Measurements from ENCODE around the gene GSE1.

GSE1 gene

GRCh38 chr16:85634747-85635544 lies 21.8 kb downstream of the GSE1 start:
- DNase-seq (ENCODE audit: low read depth): no peak

GRCh38 chr16:85635545-85636140 lies 22.5 kb downstream of the GSE1 start:
- DNase-seq (ENCODE audit: low read depth): no peak

DNA sequence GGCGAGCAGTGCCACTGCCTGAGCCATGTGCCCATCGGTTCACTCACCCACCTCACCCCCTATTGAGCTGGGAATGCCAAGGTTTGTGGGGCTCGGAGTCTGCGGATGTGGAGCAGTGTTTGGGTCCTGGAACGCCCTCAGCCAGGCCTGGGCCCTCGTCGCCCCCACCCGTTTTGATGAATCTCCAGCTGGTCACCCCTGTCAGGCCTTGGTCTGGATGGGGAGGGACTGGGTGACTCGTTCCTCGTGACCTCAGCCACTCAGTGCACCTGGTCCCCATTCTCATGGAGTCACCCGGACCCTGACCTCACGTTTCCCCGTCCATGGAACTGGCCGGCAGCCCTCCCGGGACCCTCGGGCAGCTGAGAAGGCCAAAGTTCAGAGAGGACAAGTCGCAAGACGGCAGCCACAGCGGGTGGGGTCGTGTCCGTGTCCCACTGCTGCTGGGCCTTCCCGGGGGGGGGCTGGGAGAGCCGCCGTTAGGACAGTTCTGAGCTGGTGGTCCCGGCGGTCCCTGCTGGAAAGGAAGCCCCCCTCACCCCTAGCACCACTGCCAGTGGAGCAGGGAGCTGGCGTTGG lies 23.2 kb downstream of the GSE1 start:
- DNase-seq (ENCODE audit: low read depth): no peak

DNA sequence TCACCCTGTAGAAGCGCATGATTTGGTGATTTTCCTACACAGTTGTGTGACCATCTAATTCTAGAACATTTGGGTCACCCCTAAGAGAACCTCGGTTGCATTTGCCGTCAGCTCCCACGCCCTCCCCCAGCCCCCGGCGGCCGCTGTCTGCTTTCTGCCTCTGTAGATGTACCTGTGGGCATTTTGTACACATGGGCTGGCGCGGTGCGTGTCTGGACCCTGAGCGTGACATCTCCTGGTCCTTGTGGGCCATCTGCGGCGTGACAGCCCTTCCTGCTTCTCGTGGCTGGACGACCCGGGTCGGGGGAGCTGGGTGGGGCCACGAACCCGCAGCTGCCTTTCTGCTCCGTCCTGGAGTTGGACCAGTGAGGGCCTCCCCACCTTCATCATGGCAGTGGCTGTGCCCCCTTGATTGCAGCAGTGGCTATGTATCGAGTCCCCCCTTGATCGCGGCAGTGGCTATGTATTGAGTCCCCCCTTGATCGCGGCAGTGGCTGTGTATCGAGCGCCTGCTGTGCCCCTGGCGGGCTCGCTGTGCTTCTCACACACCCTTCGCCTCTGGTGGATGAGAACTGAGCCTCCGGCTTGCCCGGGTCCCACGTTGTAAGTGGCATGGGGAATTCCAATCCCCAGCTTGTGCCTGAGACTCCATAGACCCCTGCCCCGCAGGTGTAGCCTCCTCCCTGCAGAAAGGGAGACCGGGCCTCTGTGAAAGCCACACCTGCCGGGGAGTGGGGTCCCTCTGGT lies 24.1 kb downstream of the GSE1 start:
- no peak for DNase-seq (ENCODE audit: low read depth)

DNA sequence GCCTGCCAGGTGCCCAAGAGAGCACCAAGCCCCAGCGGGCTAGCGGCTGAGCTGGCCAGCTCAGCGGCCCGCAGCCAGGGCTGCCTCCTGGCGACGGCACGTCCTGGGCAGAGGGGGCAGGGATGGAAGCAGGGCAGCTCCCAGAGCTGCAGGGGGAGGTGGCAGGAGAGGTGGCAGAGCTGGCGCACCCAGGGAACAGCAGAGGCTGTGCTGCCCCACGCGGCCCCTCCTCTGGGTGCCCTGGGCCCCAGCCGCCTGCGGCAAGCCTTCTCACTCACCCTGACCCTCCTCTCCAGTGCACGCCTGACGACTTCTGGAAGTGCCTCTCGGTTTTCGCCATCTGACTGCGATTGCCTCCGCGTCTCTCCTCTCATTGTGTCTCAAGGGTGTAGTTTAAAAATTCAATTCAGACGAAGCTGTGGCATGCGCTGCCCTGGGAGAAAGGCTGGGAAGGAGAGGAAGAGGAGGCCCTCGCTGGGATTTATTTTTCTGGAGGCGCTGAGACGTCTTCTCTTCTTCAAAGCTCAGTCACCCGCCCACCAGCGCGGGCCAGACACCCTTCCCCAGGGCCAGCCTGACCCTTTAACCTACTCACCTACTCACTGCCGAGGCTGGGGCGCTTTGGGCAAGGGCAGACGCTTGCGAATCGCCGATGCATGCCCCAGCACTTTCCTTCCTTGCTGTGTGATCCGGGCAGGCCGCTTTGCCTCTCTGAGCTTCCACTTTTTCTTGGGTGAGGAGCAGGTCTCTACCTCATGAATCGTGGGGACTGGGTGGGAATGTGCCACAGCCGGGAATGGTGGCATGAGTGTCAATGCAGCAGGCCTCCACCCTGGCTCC lies 24.9 kb downstream of the GSE1 start:
- no peak for DNase-seq (ENCODE audit: low read depth)

- no peak for DNase-seq (ENCODE audit: low read depth)
These were observed 25.7 kb downstream of the GSE1 start for GRCh38 chr16:85638695-85639409.

DNA sequence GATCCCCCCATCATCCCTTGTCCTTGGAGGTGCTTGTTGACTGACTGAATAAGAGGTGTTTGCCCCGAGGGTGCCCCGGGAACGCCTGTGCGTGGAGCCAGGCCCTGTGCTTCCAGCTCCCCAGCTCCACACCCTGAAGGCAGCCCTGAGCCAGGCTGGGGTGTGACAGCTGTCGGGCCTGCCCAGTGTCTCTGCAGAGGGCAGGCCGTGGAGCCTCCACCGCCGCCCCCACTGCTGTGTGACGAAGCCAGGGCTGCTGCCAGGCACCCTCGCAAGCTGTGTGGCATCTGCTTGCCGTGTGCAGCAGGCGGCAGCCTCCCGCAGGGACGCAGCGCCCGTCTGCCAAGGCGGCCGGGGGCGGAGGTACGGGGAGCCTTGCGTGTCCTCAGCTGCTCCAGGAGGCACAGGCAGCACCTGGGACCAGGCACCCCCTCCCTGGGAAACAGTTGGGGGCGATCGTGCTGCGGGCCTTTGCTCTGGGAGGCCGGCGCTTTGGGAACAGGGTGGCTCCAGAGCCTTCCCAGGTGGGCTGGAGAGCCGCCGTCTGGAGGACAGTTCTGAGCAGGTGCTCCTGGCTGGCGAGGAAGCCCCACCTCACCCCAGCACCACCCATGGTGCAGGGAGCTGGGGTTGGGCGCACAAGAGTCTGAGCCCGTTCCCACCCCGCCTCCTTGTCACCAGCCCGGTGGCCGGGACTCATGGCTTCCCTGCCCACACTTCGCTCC lies 26.6 kb downstream of the GSE1 start:
- DNase-seq (ENCODE audit: low read depth): no peak

DNA sequence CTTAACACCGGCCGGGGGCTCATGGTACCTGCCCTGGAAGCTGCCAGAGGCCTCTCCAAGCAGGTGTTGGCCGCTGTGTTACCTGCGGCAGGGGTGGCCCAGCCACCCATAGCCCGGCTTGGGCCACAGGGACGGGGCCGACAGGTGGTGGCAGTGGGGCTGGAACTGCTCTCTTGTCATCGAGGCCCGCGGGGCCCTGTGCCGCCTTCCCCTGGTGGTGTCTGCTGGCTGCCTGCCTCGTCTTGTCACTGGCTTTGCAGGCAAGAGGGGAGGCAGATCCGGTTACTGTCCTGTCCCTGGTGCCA lies 27.1 kb downstream of the GSE1 start:
- no peak for DNase-seq (ENCODE audit: low read depth)

- no peak for DNase-seq (ENCODE audit: low read depth)
These were observed 27.5 kb downstream of the GSE1 start for GRCh38 chr16:85640585-85640984.

DNA sequence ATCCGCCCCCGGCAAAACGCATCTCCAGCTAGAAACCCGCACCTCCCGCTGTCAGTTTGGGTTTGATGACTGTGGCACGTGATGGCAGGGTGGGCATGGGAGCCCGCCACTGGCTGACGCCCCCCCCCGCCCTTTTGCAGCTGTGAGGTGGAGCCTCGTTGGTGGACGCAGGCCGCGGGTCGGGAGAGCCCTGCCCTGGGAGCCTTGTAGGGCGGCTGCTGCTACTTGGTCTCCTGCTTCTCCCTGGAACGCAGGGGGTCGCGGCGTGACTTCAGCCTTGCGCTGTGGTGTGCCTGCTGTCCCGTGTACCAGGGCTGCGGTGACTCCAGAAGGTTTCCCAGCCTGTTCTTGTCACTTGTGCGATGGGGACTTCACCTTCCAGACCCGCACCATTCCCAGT lies 28.2 kb downstream of the GSE1 start:
- DNase-seq (ENCODE audit: low read depth): no peak

DNA sequence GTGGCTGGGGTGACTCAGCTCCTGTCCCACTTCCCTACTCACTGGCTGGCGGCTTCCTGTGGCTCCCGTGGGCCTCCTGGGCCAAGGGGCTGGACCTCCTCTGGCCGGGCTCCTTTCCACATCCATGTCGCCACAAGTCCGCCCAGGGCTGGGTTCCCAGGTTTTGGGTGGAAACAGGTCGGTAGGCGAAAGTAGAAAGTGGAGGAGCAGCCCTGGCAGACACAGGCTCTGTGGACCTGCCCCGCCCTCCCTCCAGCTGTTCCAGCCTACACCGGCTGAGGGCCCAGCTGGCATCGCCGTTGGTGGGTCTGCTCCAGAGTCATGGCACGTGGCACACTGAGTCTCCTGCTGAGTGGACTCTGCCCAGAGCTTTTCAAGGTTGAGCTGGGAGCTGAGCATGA lies 28.7 kb downstream of the GSE1 start:
- DNase-seq (ENCODE audit: low read depth): no peak

DNA sequence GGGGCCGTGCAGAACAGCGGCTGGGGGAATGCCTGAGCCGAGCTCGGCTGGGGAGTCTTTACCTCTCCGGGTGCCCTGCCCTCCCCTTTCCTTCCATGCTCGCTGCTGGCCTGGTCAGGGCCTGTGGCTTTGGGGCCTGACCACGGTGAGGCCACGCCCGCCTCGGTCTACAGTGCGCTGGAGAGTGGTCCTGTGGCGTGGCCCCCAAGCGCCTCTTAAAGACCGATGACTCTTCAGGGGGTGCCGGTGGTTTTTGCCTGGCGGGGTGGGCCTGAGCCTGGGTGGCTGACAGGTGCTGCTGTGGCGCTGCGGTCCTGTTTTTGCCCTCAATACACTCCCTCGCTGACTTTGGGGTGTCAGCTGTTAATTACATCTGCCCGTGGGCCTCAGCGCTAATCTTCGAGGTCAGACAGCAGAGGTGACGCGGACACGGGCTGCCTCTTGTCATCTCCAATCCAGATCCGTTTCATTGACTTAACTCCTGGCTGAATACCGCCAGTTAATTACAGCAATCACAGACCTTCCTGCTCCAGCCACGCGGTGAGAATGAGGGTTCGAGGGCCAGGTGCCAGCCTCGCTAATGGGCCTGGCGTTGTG lies 29.7 kb downstream of the GSE1 start:
- no peak for DNase-seq (ENCODE audit: low read depth)

DNA sequence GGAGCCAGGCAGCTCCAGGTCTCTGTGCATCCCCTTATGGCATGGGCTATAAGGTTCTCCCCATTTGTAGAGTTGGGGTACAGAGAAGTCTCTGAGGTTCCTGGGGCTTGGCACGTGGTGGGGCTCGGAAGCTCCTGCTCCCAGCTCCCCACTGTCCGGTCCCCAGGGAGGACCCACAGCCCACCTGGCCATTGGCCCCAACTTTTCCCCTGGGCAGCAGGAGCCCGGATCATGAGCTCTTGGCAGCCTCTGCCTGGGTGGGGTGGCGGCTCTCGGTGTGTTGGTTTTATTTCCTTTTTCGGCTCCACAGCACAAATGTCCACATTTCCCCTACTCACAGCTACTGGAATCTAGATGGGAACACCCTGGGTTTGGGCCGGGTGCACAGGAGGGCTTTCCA lies 30.5 kb downstream of the GSE1 start:
- no peak for DNase-seq (ENCODE audit: low read depth)

DNA sequence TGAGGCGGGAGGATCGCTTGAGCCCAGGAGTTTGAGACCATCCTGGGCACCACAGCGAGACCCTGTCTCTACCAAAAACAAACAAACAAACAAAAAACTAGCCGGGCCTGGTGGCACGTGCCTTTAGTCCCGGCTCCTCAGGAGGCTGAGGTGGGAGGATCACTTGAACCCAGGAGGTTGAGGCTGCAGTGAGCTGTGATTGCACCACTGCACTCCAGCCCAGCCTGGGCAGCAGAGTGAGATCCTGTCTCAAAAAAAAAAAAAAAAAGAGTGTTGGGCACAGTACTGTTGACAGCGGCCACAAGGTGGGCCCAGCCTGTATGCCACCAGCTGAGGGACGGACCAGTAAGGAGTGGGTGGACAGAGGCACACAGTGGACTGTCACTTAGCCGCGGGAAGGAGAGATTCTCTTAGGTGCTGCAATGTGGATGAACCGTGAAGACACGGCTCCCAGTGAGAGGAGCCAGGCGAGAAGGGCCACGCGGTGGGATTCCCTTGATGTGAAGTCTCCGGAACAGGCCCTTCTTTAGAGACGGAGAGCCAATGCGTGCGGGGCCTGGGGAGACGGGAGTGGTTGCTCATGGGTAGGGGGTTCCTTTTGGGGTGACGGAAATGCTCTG lies 31.1 kb downstream of the GSE1 start:
- DNase-seq (ENCODE audit: low read depth): no peak

- no peak for DNase-seq (ENCODE audit: low read depth)
These were observed 32.0 kb downstream of the GSE1 start for GRCh38 chr16:85645021-85645589.

GRCh38 chr16:85646358-85646907 lies 33.3 kb downstream of the GSE1 start:
- no peak for DNase-seq (ENCODE audit: low read depth)

DNA sequence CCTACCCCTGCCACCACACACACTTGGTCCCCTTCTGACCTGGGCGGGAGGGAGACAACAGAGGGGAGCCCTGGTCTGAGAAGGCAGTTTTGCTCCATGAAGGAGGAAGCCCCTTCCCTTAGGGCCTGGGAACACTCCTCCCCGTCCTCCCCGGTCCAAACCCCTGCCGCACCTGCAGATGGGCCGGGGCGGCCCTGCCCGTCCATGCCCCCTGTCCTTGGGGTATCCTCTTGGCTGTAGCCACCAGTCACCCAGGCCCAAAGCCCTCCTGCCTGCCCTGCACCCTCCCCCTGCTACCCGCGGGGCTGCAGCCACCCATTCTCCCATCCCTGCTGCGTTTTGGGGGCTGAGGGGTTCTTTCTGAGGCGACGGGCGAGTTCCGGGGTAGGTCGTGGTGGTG lies 33.9 kb downstream of the GSE1 start:
- DNase-seq (ENCODE audit: low read depth): no peak

GRCh38 chr16:85648070-85648714 lies 35.1 kb downstream of the GSE1 start:
- no peak for DNase-seq (ENCODE audit: low read depth)

DNA sequence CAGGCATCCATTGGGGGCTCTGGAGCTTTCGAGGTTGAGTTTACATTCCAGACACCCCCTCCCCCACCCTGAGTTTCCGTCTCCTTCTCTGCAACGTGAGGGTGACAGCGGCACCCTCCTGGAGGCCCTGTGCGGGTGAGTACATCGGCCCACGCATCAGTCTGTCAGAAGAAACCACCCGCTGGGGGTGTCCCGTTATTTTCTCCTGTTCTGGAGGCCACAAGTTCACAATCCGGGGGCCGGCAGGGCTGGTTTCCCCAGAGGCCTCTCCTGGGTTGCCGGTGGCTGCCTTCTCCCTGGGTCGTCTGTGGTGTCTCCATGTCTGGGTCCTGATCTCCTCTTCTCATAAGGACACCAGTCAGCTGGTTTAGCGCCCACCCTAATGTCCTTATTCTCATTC lies 35.7 kb downstream of the GSE1 start:
- no peak for DNase-seq (ENCODE audit: low read depth)
